GM23338 (cell line): ENCODE data around the gene HSPBAP1. TPM values are rescaled to one million over a fixed set of nuclear protein-coding genes. Genes with fewer than 3 reads are reported as not detected.
A peak's percentile ranks its signal among the peaks of the same experiment; 100 is the strongest.

Experiments used
- ATAC-seq: fragments of 200-7000 bp; cut with Tn5 transposase; 3 replicates; pipeline ENCODE4 v1.9.1; 2020
- DNase-seq: peaks from one replicate; pipeline ENCODE4 v3.0.0-alpha.2; 2015; ENCODE audit warnings: low spot score
- H2AFZ ChIP-seq: fragments of 200-600 bp; sonication (generic); 2 replicates; pipeline ENCODE4 v1.8.0; 2016; ENCODE audit warnings: antibody characterized with exemption, mild to moderate bottlenecking, moderate library complexity
- H3F3A ChIP-seq: fragments of 200-600 bp; sonication (generic); replicated peaks from 2 replicates; pipeline ENCODE4 v1.8.0; 2017; ENCODE audit warnings: antibody characterized with exemption, mixed run types, low read depth
- H3K27ac ChIP-seq: fragments of 200-600 bp; sonication (generic); 2 replicates; pipeline ENCODE4 v1.6.1; 2016; ENCODE audit warnings: low read depth
- H3K27me3 ChIP-seq: fragments of 200-600 bp; sonication (generic); 2 replicates; pipeline ENCODE4 v1.8.0; 2016; ENCODE audit warnings: mild to moderate bottlenecking, mixed run types, moderate library complexity; ENCODE audit not compliant: insufficient read depth
- H3K36me3 ChIP-seq: fragments of 200-600 bp; sonication (generic); 2 replicates; pipeline ENCODE4 v1.8.0; 2016; ENCODE audit warnings: mild to moderate bottlenecking; ENCODE audit not compliant: insufficient read depth
- H3K4me1 ChIP-seq: fragments of 200-600 bp; sonication (generic); 2 replicates; pipeline ENCODE4 v1.8.0; 2016; ENCODE audit warnings: mild to moderate bottlenecking, moderate library complexity; ENCODE audit not compliant: insufficient read depth
- H3K4me2 ChIP-seq: fragments of 200-600 bp; sonication (generic); 2 replicates; pipeline ENCODE4 v1.7.1; 2017; ENCODE audit warnings: mixed run types
- H3K4me3 ChIP-seq: fragments of 200-600 bp; sonication (generic); 2 replicates; pipeline ENCODE4 v1.6.1; 2016; ENCODE audit warnings: mixed run types
- H3K79me2 ChIP-seq: fragments of 200-600 bp; sonication (generic); replicated peaks from 2 replicates; pipeline ENCODE4 v1.8.0; 2017; ENCODE audit warnings: mild to moderate bottlenecking; ENCODE audit not compliant: insufficient read depth
- H3K9me2 ChIP-seq: fragments of 200-600 bp; sonication (generic); 2 replicates; pipeline ENCODE4 v1.8.0; 2017; ENCODE audit not compliant: insufficient read depth
- H4K20me1 ChIP-seq: fragments of 200-600 bp; sonication (generic); replicated peaks from 2 replicates; pipeline ENCODE4 v1.8.0; 2017; ENCODE audit warnings: mild to moderate bottlenecking; ENCODE audit not compliant: insufficient read depth
- H3K27ac Mint-ChIP-seq: 2 replicates; pipeline ENCODE4 v1.8.0; 2020; ENCODE audit warnings: inconsistent platforms, mild to moderate bottlenecking, moderate library complexity, mixed read lengths
- H3K27me3 Mint-ChIP-seq: 3 replicates; pipeline ENCODE4 v1.8.0; 2022; ENCODE audit warnings: low read depth, mild to moderate bottlenecking, moderate library complexity, mixed read lengths, inconsistent platforms; ENCODE audit not compliant: insufficient read depth, poor library complexity
- H3K36me3 Mint-ChIP-seq: 3 replicates; pipeline ENCODE4 v1.8.0; 2021; ENCODE audit warnings: low read depth, mild to moderate bottlenecking, inconsistent platforms, moderate library complexity, mixed read lengths
- H3K4me1 Mint-ChIP-seq: 3 replicates; pipeline ENCODE4 v1.8.0; 2020; ENCODE audit warnings: mild to moderate bottlenecking, inconsistent platforms, mixed read lengths
- H3K4me3 Mint-ChIP-seq: 3 replicates; pipeline ENCODE4 v1.8.0; 2021; ENCODE audit warnings: moderate library complexity, mild to moderate bottlenecking, inconsistent platforms, mixed read lengths
- H3K9me3 Mint-ChIP-seq: 3 replicates; pipeline ENCODE4 v1.8.0; 2020; ENCODE audit warnings: moderate library complexity, mild to moderate bottlenecking, inconsistent platforms, mixed read lengths
- CREB1 ChIP-seq: fragments of 250-450 bp; sonication (Bioruptor Pico); IDR thresholded peaks from 2 replicates; pipeline ENCODE4 v1.5.0; 2020; ENCODE audit warnings: low read depth, mild to moderate bottlenecking, moderate library complexity
- EZH2 ChIP-seq: fragments of 200-600 bp; sonication (generic); IDR thresholded peaks from one replicate; pipeline ENCODE4 v1.8.0; 2017; ENCODE audit warnings: antibody characterized with exemption, mild to moderate bottlenecking, low read depth; ENCODE audit not compliant: unreplicated experiment
- EZH2phosphoT487 ChIP-seq: fragments of 200-600 bp; sonication (generic); IDR thresholded peaks from one replicate; pipeline ENCODE4 v1.8.1; 2018; ENCODE audit warnings: antibody characterized with exemption; ENCODE audit not compliant: unreplicated experiment
- JUNB ChIP-seq: IDR thresholded peaks from one replicate; pipeline ENCODE4 v1.6.1; 2016; ENCODE audit warnings: antibody characterized with exemption; ENCODE audit not compliant: unreplicated experiment
- NANOG ChIP-seq: IDR thresholded peaks from 2 replicates; pipeline ENCODE4 v1.6.1; 2016; ENCODE audit warnings: antibody characterized with exemption, borderline replicate concordance
- POLR2AphosphoS5 ChIP-seq: IDR thresholded peaks from 2 replicates; pipeline ENCODE4 v1.6.1; 2016; ENCODE audit warnings: antibody characterized with exemption, low read depth
- STAT1 ChIP-seq: IDR thresholded peaks from one replicate; pipeline ENCODE4 v1.6.1; 2016; ENCODE audit warnings: antibody characterized with exemption; ENCODE audit not compliant: unreplicated experiment
- ZNF114 ChIP-seq: fragments of 250-450 bp; sonication (Bioruptor Pico); IDR thresholded peaks from 2 replicates; pipeline ENCODE4 v1.5.0; 2020; ENCODE audit warnings: mild to moderate bottlenecking, moderate library complexity
- ZNF331 ChIP-seq: fragments of 250-450 bp; sonication (Bioruptor Pico); IDR thresholded peaks from 2 replicates; pipeline ENCODE4 v1.5.0; 2020; ENCODE audit warnings: low read depth, mild to moderate bottlenecking, moderate library complexity
- ZNF462 ChIP-seq: fragments of 250-450 bp; sonication (Bioruptor Pico); IDR thresholded peaks from 2 replicates; pipeline ENCODE4 v1.5.0; 2020; ENCODE audit warnings: mild to moderate bottlenecking, moderate library complexity
- polyA plus RNA-seq: library from polyadenylated mRNA; unstranded; fragments of >200 nt; fragmentation: Nextera tagmentation; extraction: Ambion mirVana; gene quantifications from 2 replicates; pipeline ENCODE4 v1.2.1, GENCODE V29; 2016
- total RNA-seq: library from RNA; depleted of rRNA; stranded (reverse); fragments of >200 nt; shearing (Covaris generic); gene quantifications from 2 replicates; pipeline ENCODE4 v1.2.3, GENCODE V29; 2014
- TF ChIP-seq, protein P1 (sequence below), 2 experiments: fragments of 200-600 bp in 1 of 2; sonication (generic) in 1 of 2; conservative IDR thresholded peaks; 2 replicates each; pipeline versions ENCODE4 v1.5.1 to v1.6.1; 2016 to 2017; ENCODE audit warnings: antibody characterized with exemption in 2 of 2, low read depth in 2 of 2, mild to moderate bottlenecking in 2 of 2, moderate library complexity in 1 of 2
- TF ChIP-seq, protein P2 (sequence below): IDR thresholded peaks from 2 replicates; pipeline ENCODE4 v1.6.1; 2016; ENCODE audit warnings: antibody characterized with exemption
- TF ChIP-seq, protein P3 (sequence below): IDR thresholded peaks from one replicate; pipeline ENCODE4 v1.6.1; 2018; ENCODE audit warnings: antibody characterized with exemption; ENCODE audit not compliant: unreplicated experiment

HSPBAP1 gene
- total and polyA plus RNA-seq, 2 experiments from 2014 or later, result 8.0 to 11.7 TPM

GRCh38 chr3:122777563-122777962, 16.1 kb downstream of the HSPBAP1 start:
- Mint-ChIP-seq H3K4me1 (peaks cover 11% of the 10 kb centered on the region; the same call in 2 of the 3 replicates), H3K4me3 (no peak overlapping the region), H3K27me3 (peaks cover 4% of the 10 kb centered on the region), H3K27ac (peak overlapping the region; percentile 62; the same call in 1 of the 2 replicates), H3K9me3 (peaks cover 15% of the 10 kb centered on the region), H3K36me3 (peaks cover 18% of the 10 kb centered on the region)
- no peaks in the 10 kb centered on the region for H3K9me2 ChIP-seq
- H3K4me3 ChIP-seq, result no peak overlapping the region
- peak; percentile 69 for DNase-seq
- H2AFZ ChIP-seq, result no peak overlapping the region
- H3K27me3 ChIP-seq, result no peaks in the 10 kb centered on the region
- TF ChIP-seq ZNF114 (CRISPR knock-in tag), result no peak
- no peak for TF ChIP-seq STAT1
- TF ChIP-seq, protein P1, sequence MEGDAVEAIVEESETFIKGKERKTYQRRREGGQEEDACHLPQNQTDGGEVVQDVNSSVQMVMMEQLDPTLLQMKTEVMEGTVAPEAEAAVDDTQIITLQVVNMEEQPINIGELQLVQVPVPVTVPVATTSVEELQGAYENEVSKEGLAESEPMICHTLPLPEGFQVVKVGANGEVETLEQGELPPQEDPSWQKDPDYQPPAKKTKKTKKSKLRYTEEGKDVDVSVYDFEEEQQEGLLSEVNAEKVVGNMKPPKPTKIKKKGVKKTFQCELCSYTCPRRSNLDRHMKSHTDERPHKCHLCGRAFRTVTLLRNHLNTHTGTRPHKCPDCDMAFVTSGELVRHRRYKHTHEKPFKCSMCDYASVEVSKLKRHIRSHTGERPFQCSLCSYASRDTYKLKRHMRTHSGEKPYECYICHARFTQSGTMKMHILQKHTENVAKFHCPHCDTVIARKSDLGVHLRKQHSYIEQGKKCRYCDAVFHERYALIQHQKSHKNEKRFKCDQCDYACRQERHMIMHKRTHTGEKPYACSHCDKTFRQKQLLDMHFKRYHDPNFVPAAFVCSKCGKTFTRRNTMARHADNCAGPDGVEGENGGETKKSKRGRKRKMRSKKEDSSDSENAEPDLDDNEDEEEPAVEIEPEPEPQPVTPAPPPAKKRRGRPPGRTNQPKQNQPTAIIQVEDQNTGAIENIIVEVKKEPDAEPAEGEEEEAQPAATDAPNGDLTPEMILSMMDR (conservative IDR thresholded peaks at IDR 0.05; ENCODE audit: low read depth in 2 of 2), result no peak
- no peak for TF ChIP-seq NANOG
- no peak for TF ChIP-seq CREB1 (CRISPR knock-in tag)
- TF ChIP-seq ZNF331, result no peak
- TF ChIP-seq, protein P2, sequence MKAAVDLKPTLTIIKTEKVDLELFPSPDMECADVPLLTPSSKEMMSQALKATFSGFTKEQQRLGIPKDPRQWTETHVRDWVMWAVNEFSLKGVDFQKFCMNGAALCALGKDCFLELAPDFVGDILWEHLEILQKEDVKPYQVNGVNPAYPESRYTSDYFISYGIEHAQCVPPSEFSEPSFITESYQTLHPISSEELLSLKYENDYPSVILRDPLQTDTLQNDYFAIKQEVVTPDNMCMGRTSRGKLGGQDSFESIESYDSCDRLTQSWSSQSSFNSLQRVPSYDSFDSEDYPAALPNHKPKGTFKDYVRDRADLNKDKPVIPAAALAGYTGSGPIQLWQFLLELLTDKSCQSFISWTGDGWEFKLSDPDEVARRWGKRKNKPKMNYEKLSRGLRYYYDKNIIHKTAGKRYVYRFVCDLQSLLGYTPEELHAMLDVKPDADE, result no peak
- TF ChIP-seq, protein P3, sequence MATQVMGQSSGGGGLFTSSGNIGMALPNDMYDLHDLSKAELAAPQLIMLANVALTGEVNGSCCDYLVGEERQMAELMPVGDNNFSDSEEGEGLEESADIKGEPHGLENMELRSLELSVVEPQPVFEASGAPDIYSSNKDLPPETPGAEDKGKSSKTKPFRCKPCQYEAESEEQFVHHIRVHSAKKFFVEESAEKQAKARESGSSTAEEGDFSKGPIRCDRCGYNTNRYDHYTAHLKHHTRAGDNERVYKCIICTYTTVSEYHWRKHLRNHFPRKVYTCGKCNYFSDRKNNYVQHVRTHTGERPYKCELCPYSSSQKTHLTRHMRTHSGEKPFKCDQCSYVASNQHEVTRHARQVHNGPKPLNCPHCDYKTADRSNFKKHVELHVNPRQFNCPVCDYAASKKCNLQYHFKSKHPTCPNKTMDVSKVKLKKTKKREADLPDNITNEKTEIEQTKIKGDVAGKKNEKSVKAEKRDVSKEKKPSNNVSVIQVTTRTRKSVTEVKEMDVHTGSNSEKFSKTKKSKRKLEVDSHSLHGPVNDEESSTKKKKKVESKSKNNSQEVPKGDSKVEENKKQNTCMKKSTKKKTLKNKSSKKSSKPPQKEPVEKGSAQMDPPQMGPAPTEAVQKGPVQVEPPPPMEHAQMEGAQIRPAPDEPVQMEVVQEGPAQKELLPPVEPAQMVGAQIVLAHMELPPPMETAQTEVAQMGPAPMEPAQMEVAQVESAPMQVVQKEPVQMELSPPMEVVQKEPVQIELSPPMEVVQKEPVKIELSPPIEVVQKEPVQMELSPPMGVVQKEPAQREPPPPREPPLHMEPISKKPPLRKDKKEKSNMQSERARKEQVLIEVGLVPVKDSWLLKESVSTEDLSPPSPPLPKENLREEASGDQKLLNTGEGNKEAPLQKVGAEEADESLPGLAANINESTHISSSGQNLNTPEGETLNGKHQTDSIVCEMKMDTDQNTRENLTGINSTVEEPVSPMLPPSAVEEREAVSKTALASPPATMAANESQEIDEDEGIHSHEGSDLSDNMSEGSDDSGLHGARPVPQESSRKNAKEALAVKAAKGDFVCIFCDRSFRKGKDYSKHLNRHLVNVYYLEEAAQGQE, result no peak
- TF ChIP-seq JUNB, result no peak
- no peak for TF ChIP-seq POLR2AphosphoS5
- TF ChIP-seq EZH2phosphoT487, result no peak
- no peak for TF ChIP-seq EZH2
- TF ChIP-seq ZNF462, result no peak
- H3K27ac ChIP-seq, result no peak overlapping the region
- peak; percentile 94 for ATAC-seq
- H3K79me2 ChIP-seq, result no peaks in the 10 kb centered on the region
- H4K20me1 ChIP-seq, result no peaks in the 10 kb centered on the region
- no peak overlapping the region for H3K4me2 ChIP-seq
- H3K4me1 ChIP-seq, result 0 out of 2 replicates have a peak, but pooled peaks cover 3% of the 10 kb centered on the region
- H3F3A ChIP-seq, result no peaks in the 10 kb centered on the region
- H3K36me3 ChIP-seq, result peaks cover 10% of the 10 kb centered on the region
